ENCODE data around the gene SEMA5A.

- TF ChIP-seq CTCF (IDR thresholded peaks at IDR 0.05) (no peak), EZH2 (IDR thresholded peaks at IDR 0.05; ENCODE audit: borderline replicate concordance, insufficient read depth, low read depth, low read length, poor library complexity, severe bottlenecking) (no peak)
These were observed 266.8 kb downstream of the SEMA5A start for GRCh38 chr5:9278921-9279603.

All from B cell (primary cell).